Mesodermal cell (in vitro differentiated cells): ENCODE results near the gene LUZP1.

Experiments used
- H3K27ac ChIP-seq: 2 replicates; pipeline ENCODE4 v1.7.0; 2013; ENCODE audit warnings: mild to moderate bottlenecking, low read depth, low read length, moderate library complexity; ENCODE audit not compliant: severe bottlenecking
- H3K36me3 ChIP-seq: 2 replicates; pipeline ENCODE4 v1.7.1; 2013; ENCODE audit warnings: mild to moderate bottlenecking, low read length, moderate library complexity; ENCODE audit not compliant: control insufficient read depth, insufficient read depth
- H3K4me1 ChIP-seq: one replicate; pipeline ENCODE4 v1.7.1; 2013; ENCODE audit warnings: mild to moderate bottlenecking, low read length; ENCODE audit not compliant: insufficient read depth, control insufficient read depth, poor library complexity, severe bottlenecking
- H3K4me3 ChIP-seq: 2 replicates; pipeline ENCODE4 v1.7.0; 2013; ENCODE audit warnings: low read length, control low read depth, mild to moderate bottlenecking; ENCODE audit not compliant: insufficient read depth, poor library complexity, severe bottlenecking; ENCODE audit errors: extremely low read depth
- H3K9me3 ChIP-seq: 2 replicates; pipeline ENCODE4 v1.7.1; 2013; ENCODE audit warnings: mild to moderate bottlenecking, low read length, moderate library complexity; ENCODE audit not compliant: control insufficient read depth
- WGBS, 2 experiments: methylation state at CpG; one replicate each; pipeline ENCODE4 v1.1.5; 2013; ENCODE audit warnings: missing lambda C conversion rate in 2 of 2; ENCODE audit not compliant: insufficient coverage in 2 of 2; 5-methylcytosine and 5-hydroxymethylcytosine counted together

LUZP1 gene

DNA sequence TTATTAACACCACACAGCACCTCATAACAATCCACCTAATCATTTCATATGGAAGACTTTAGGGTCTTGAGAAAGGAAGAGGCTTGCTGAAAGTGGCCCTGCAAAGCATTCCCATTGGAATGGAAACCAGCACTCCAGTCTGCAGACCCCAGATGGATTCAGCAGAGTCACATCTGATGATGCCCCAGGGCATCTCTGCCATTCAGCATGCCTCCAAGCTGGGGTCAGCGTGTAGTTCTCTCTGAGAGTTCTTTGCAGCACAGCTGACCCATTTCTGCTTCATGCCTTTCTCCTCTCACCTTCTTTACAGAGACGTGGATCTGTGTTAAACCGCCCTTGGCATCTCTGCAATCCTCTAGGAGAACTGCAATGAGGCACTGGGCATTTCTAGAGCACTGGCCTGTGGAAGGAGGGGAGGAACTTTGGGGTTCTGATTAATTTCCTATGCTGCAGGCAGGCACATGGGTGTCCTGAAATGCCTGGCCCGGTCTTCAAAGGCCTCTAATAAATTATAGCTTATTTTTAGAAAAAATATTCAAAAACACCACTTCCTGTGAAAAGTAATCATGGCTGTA is 2.6 kb upstream of the LUZP1 start:
- WGBS, 2 experiments, result 83 to 92% methylated on average over 1 of the region's 4 CpGs
- H3K4me1 ChIP-seq, result peaks cover 8% of the 10 kb centered on the region
- no peaks in the 10 kb centered on the region for H3K9me3 ChIP-seq
- no peak overlapping the region for H3K4me3 ChIP-seq
- no peaks in the 10 kb centered on the region for H3K36me3 ChIP-seq
- H3K27ac ChIP-seq, result no peak overlapping the region

DNA sequence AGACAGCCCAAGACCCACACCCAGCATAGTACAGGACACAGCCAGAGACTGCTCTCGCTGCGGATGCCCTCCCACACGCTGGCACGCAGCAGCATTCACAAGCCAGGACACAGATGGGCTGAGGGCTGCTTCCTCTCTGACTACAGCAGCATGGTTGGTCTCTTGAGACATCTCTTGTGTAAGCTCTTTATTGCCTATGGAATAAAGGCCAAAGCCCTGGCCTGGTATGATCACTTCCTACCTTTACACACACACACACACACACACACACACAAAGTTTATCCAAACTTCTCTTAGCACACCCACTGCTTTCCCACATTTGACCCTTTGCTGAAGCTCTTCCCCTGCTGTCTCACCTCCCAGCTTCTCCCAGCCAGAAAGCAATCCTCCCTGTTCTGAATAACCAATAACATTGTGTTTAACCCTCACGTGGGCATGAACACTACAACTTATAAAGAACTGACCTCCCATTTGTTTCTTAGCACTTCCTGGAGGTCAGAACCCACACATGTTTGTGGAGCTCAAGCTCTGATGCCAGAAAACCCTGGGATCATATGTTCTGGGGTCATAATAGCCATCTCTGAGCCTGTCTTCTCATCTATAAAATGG is 1.2 kb upstream of the LUZP1 start:
- Histone ChIP-seq H3K4me3 (no peak overlapping the region), H3K9me3 (no peaks in the 10 kb centered on the region), H3K4me1 (peaks cover 10% of the 10 kb centered on the region), H3K36me3 (peaks cover 11% of the 10 kb centered on the region), H3K27ac (no peak overlapping the region)
- 71 to 89% methylated on average over 5 of the region's 5 CpGs for WGBS, 2 experiments

- H3K4me3 ChIP-seq, result peak overlapping the region; percentile 82
- H3K9me3 ChIP-seq, result no peaks in the 10 kb centered on the region
- WGBS, 2 experiments, result 73 to 87% methylated on average over 3 to 11 of the region's 14 CpGs
- peaks cover 16% of the 10 kb centered on the region for H3K36me3 ChIP-seq
- H3K27ac ChIP-seq, result no peak overlapping the region
- H3K4me1 ChIP-seq, result peaks cover 10% of the 10 kb centered on the region
These were observed 529 bp upstream of the LUZP1 start for GRCh38 chr1:23169195-23169575.

DNA sequence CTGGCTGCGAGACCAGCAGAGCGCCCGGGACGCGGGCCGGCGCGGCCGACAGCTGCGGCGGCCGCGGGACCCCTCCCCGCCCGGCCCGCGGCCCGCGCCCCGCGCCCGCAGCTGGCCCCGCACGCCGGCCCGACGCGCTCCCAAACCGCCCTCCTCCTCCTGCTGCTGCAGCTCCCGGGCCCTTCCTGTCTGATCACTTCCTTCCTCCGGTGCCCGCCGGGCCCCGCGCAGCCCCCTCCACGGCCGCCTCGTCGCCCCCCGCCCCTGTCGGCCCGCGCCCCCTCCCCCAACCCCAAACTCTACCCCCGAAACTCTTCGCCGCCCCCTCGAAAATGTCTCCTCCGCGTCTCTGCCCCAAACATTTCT is 594 bp downstream of the LUZP1 start:
- peaks cover 14% of the 10 kb centered on the region for H3K4me1 ChIP-seq
- peaks cover 17% of the 10 kb centered on the region for H3K36me3 ChIP-seq
- H3K9me3 ChIP-seq, result no peaks in the 10 kb centered on the region
- WGBS, 2 experiments, result 0 to 1% methylated on average over 17 to 30 of the region's 49 CpGs
- H3K4me3 ChIP-seq, result peak overlapping the region; percentile 82
- peak overlapping the region; percentile 96 for H3K27ac ChIP-seq

DNA sequence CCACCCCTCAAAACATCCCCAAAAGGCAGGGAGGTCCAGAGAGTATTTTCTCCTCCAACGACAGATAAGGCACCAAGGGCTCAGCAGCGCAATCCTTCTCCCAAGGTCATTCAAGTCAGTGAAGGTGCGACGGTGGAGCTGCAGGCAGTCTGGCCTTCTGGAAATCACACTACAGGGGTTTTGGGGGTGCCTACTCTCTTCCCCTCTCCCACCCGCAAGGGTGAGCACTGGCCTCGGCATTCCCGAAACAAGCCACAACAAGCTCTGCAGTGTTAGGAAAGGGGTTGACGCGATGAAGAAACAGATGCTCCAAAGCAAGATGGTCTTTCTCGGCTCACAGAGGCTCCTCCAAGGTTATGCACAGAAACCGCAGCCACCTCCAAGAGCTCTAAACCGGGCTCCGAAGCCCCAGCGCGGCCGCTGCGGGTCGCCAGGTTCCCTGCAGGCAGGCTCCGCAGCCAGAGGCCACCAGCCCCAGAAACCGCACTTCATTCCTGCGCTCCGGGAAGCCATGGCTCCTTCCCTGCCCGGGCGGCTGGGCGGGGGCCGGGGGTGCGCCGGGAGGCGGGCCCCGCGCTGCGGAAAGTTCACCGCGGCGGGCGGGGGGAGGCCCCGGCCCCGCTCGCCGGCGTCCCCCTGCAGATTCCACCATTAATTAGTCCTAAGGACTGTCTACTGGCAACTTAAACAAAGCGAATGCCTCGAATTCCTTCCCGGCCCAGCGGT is 1.1 kb downstream of the LUZP1 start:
- no peaks in the 10 kb centered on the region for H3K9me3 ChIP-seq
- H3K4me1 ChIP-seq, result peaks cover 14% of the 10 kb centered on the region
- peak overlapping the region; percentile 82 for H3K4me3 ChIP-seq
- H3K27ac ChIP-seq, result peak overlapping the region; percentile 96
- H3K36me3 ChIP-seq, result peaks cover 17% of the 10 kb centered on the region
- WGBS, 2 experiments, result 0 to 1% methylated on average over 27 to 34 of the region's 45 CpGs

- Histone ChIP-seq H3K36me3 (peaks cover 17% of the 10 kb centered on the region), H3K4me3 (peak overlapping the region; percentile 82), H3K9me3 (no peaks in the 10 kb centered on the region), H3K4me1 (peaks cover 14% of the 10 kb centered on the region), H3K27ac (peak overlapping the region; percentile 96)
These were observed 1.8 kb downstream of the LUZP1 start for GRCh38 chr1:23166854-23167253.

- Histone ChIP-seq H3K27ac (peak overlapping the region; percentile 23), H3K4me1 (peaks cover 14% of the 10 kb centered on the region), H3K9me3 (no peaks in the 10 kb centered on the region), H3K36me3 (peaks cover 30% of the 10 kb centered on the region), H3K4me3 (no peak overlapping the region)
- 88 to 100% methylated on average over 1 of the region's 3 CpGs for WGBS, 2 experiments
These were observed 5.3 kb downstream of the LUZP1 start for GRCh38 chr1:23163395-23163794.

GRCh38 chr1:23159963-23160877 is 8.4 kb downstream of the LUZP1 start:
- peaks cover 5% of the 10 kb centered on the region for H3K4me1 ChIP-seq
- H3K36me3 ChIP-seq, result peaks cover 33% of the 10 kb centered on the region
- no peaks in the 10 kb centered on the region for H3K9me3 ChIP-seq
- 92% methylated on average over 2 of the region's 5 CpGs; no CpG with 5 or more reads in 1 of the 2 experiments for WGBS, 2 experiments
- H3K27ac ChIP-seq, result no peak overlapping the region
- H3K4me3 ChIP-seq, result no peak overlapping the region

GRCh38 chr1:23156940-23157339 is 11.7 kb downstream of the LUZP1 start:
- H3K4me3 ChIP-seq, result no peak overlapping the region
- H3K9me3 ChIP-seq, result no peaks in the 10 kb centered on the region
- no peak overlapping the region for H3K27ac ChIP-seq
- H3K4me1 ChIP-seq, result peaks cover 4% of the 10 kb centered on the region
- WGBS, 2 experiments, result 100% methylated on average over 1 of the region's 4 CpGs
- H3K36me3 ChIP-seq, result peaks cover 31% of the 10 kb centered on the region

- Histone ChIP-seq H3K9me3 (no peaks in the 10 kb centered on the region), H3K27ac (no peak overlapping the region), H3K36me3 (peaks cover 22% of the 10 kb centered on the region), H3K4me1 (peaks cover 7% of the 10 kb centered on the region), H3K4me3 (no peak overlapping the region)
- WGBS, 2 experiments, result 100% methylated on average over 1 of the region's 1 CpG
These were observed 15.5 kb downstream of the LUZP1 start for GRCh38 chr1:23152966-23153684.
